HepG2 (cell line): ENCODE measurements around the gene CASKIN1. TPM values are rescaled to one million over a fixed set of nuclear protein-coding genes. Genes with fewer than 3 reads are reported as not detected.

Source experiments
- ARNT2 ChIP-seq: sonication (generic); formaldehyde crosslinking; IDR thresholded peaks from 2 replicates; pipeline ENCODE4 v1.8.0; 2022; ENCODE audit warnings: mild to moderate bottlenecking, low read depth, missing genetic modification reagents, moderate library complexity
- ATM ChIP-seq: fragments of 450-650 bp; IDR thresholded peaks from 2 replicates; pipeline ENCODE4 v1.7.1; 2017; ENCODE audit warnings: mild to moderate bottlenecking, borderline replicate concordance
- CCDC6 ChIP-seq: sonication (generic); formaldehyde crosslinking; IDR thresholded peaks from 2 replicates; pipeline ENCODE4 v1.8.1; 2022; ENCODE audit warnings: mild to moderate bottlenecking, missing genetic modification reagents, moderate library complexity
- CEBPG ChIP-seq: IDR thresholded peaks from 2 replicates; pipeline ENCODE4 v1.6.1; 2016
- FLYWCH1 ChIP-seq: sonication (generic); formaldehyde crosslinking; IDR thresholded peaks from 2 replicates; pipeline ENCODE4 v1.8.1; 2023; ENCODE audit warnings: mild to moderate bottlenecking, missing genetic modification reagents
- FOXM1 ChIP-seq: sonication (generic); formaldehyde crosslinking; IDR thresholded peaks from 2 replicates; pipeline ENCODE4 v1.5.0; 2020; ENCODE audit warnings: missing genetic modification reagents
- FOXP1 ChIP-seq, 2 experiments: fragments of 450-650 bp in 1 of 2; IDR thresholded peaks; 2 replicates each; pipeline ENCODE4 v1.6.1; 2017 to 2018; ENCODE audit warnings: antibody characterized with exemption in 1 of 2
- GLMP ChIP-seq: sonication (generic); formaldehyde crosslinking; IDR thresholded peaks from 2 replicates; pipeline ENCODE4 v1.9.0; 2021; ENCODE audit warnings: missing genetic modification reagents, mild to moderate bottlenecking, borderline replicate concordance
- GTF3A ChIP-seq: sonication (generic); formaldehyde crosslinking; conservative IDR thresholded peaks from 2 replicates; pipeline ENCODE4 v1.4.0; 2020; ENCODE audit warnings: mild to moderate bottlenecking, missing genetic modification reagents
- MLX ChIP-seq: IDR thresholded peaks from 2 replicates; pipeline ENCODE4 v1.6.1; 2016
- PHB2 ChIP-seq: fragments of 450-650 bp; IDR thresholded peaks from 2 replicates; pipeline ENCODE4 v1.6.1; 2018; ENCODE audit not compliant: partially characterized antibody
- RNF219 ChIP-seq: sonication (generic); formaldehyde crosslinking; IDR thresholded peaks from 2 replicates; pipeline ENCODE4 v1.5.0; 2020; ENCODE audit warnings: mild to moderate bottlenecking, missing genetic modification reagents
- SRSF1 ChIP-seq: fragments of 200-400 bp; formaldehyde crosslinking; optimal IDR thresholded peaks from 2 replicates; pipeline ENCODE3; 2017; ENCODE audit warnings: mild to moderate bottlenecking, low read depth, low read length, moderate library complexity
- TGIF2 ChIP-seq: IDR thresholded peaks from 2 replicates; pipeline ENCODE4 v1.6.1; 2016; ENCODE audit warnings: control low read depth, missing compliant biosample characterization
- ZNF331 ChIP-seq: sonication (generic); formaldehyde crosslinking; IDR thresholded peaks from 2 replicates; pipeline ENCODE4 v1.4.0; 2020; ENCODE audit warnings: missing genetic modification reagents
- ZNF646 ChIP-seq: sonication (generic); formaldehyde crosslinking; IDR thresholded peaks from 2 replicates; pipeline ENCODE4 v1.9.0; 2021; ENCODE audit warnings: mild to moderate bottlenecking, missing genetic modification reagents
- ZNF784 ChIP-seq: sonication (generic); formaldehyde crosslinking; IDR thresholded peaks from 2 replicates; pipeline ENCODE4 v1.5.1; 2020; ENCODE audit warnings: missing genetic modification reagents, mild to moderate bottlenecking, borderline replicate concordance
- polyA plus RNA-seq, 8 experiments: library from polyadenylated mRNA; depleted of rRNA in 3 of 8; stranded (reverse) in 7 of 8; unstranded in 1 of 8; fragments of >200 nt; fragmentation: Illumina TruSeq in 4 of 8; extraction: Trizol in 4 of 8; gene quantifications; 2 replicates each; pipeline versions ENCODE4 v1.2.1 to v1.2.3, GENCODE V29; 2011 to 2016; ENCODE audit warnings: low read depth in 4 of 8, missing spikeins in 1 of 8, mixed read lengths in 1 of 8; ENCODE audit not compliant: insufficient read depth in 1 of 8
- total RNA-seq, 5 experiments: library from RNA; depleted of rRNA; stranded (reverse); fragments of >200 nt; fragmentation: Illumina TruSeq; extraction: Trizol; gene quantifications; 2 replicates each; pipeline ENCODE4 v1.2.3, GENCODE V29; 2016; ENCODE audit warnings: low read depth in 1 of 5

Gene CASKIN1
- total and polyA plus RNA-seq, 2 of the 13 experiments (the other 11 are each of a cell fraction or from before 2014, with no cell fraction given), result 1.2 to 2.2 TPM

- TF ChIP-seq RNF219 (no peak), ARNT2 (peak; percentile 52), MLX (CRISPR knock-in tag) (peak; percentile 76), GLMP (no peak), TGIF2 (CRISPR knock-in tag) (0 out of 2 replicates have a peak, but pooled peaks have one; percentile 40), FOXM1 (CRISPR knock-in tag) (0 out of 2 replicates have a peak, but pooled peaks have one; percentile 57), FLYWCH1 (CRISPR knock-in tag) (no peak), ZNF646 (CRISPR knock-in tag) (no peak), PHB2 (no peak), CCDC6 (CRISPR knock-in tag) (peak; percentile 86), GTF3A (no peak), ATM (no peak), ZNF784 (CRISPR knock-in tag) (no peak), SRSF1 (no peak), FOXP1 (IDR thresholded peaks at IDR 0.05) (no peak), FOXP1 (CRISPR knock-in tag; IDR thresholded peaks at IDR 0.05) (no peak), CEBPG (CRISPR knock-in tag) (no peak), ZNF331 (CRISPR knock-in tag) (0 out of 2 replicates have a peak, but pooled peaks have one; percentile 3)
These were observed 8.9 kb upstream of the CASKIN1 start, which contains the start of gene MLST8 (continued) for GRCh38 chr16:2205104-2205966.
